ENCODE results near the gene PPFIBP2.

The PPFIBP2 gene

GRCh38 chr11:7606496-7606895 lies 92.7 kb downstream of the PPFIBP2 start:
- DNase-seq (ENCODE audit: extremely low spot score): no peak
- POLR2A ChIA-PET: interaction anchor here (0.7 kb wide), 1 partner anchor 442 kb away, joined by 5 read pairs; no protein-coding TSS in a partner anchor
- TF ChIP-seq CTCF (IDR thresholded peaks at IDR 0.05; ENCODE audit: control extremely low read depth, extremely low read depth, low read depth, missing control alignments): no peak
- CTCF ChIA-PET: interaction anchor here (0.7 to 1.5 kb wide), 6 partner anchors 13 to 95 kb away, joined by 3 to 7 read pairs (median 4); no protein-coding TSS in a partner anchor

- no peak for TF ChIP-seq CTCF (IDR thresholded peaks at IDR 0.05; ENCODE audit: control extremely low read depth, extremely low read depth, low read depth, missing control alignments)
- POLR2A ChIA-PET: no interaction called here
- CTCF ChIA-PET: interaction anchor here (2.5 kb wide), 1 partner anchor 11 kb away, joined by 9 read pairs; no protein-coding TSS in a partner anchor
- no peak for DNase-seq (ENCODE audit: extremely low spot score)
These were observed 95.2 kb downstream of the PPFIBP2 start for GRCh38 chr11:7609015-7609414.

GRCh38 chr11:7609521-7609920 lies 95.7 kb downstream of the PPFIBP2 start:
- ChIA-PET POLR2A (no interaction called here), CTCF (interaction anchor here (2.5 kb wide), 1 partner anchor 11 kb away, joined by 9 read pairs; no protein-coding TSS in a partner anchor)
- no peak for DNase-seq (ENCODE audit: extremely low spot score)
- TF ChIP-seq CTCF (IDR thresholded peaks at IDR 0.05; ENCODE audit: control extremely low read depth, extremely low read depth, low read depth, missing control alignments): no peak

GRCh38 chr11:7610393-7610792 lies 96.6 kb downstream of the PPFIBP2 start:
- no peak for DNase-seq (ENCODE audit: extremely low spot score)
- TF ChIP-seq CTCF (IDR thresholded peaks at IDR 0.05; ENCODE audit: control extremely low read depth, extremely low read depth, low read depth, missing control alignments): no peak
- ChIA-PET POLR2A (no interaction called here), CTCF (interaction anchor here (1.5 to 2.5 kb wide), 2 partner anchors 10 to 55 kb away, joined by 3 to 9 read pairs; no protein-coding TSS in a partner anchor)

- CTCF ChIA-PET: interaction anchor here (1.2 to 2.5 kb wide), 5 partner anchors 9 to 54 kb away, joined by 3 to 9 read pairs (median 7); no protein-coding TSS in a partner anchor
- POLR2A ChIA-PET: no interaction called here
- TF ChIP-seq CTCF (IDR thresholded peaks at IDR 0.05; ENCODE audit: control extremely low read depth, extremely low read depth, low read depth, missing control alignments): no peak
- DNase-seq (ENCODE audit: extremely low spot score): no peak
These were observed 97.6 kb downstream of the PPFIBP2 start for GRCh38 chr11:7611411-7611810.

GRCh38 chr11:7612056-7612660 lies 98.4 kb downstream of the PPFIBP2 start:
- DNase-seq (ENCODE audit: extremely low spot score): no peak
- POLR2A ChIA-PET: no interaction called here
- CTCF ChIA-PET: interaction anchor here (1.2 to 2.0 kb wide), 5 partner anchors 10 to 56 kb away, joined by 3 to 8 read pairs (median 4); no protein-coding TSS in a partner anchor
- no peak for TF ChIP-seq CTCF (IDR thresholded peaks at IDR 0.05; ENCODE audit: control extremely low read depth, extremely low read depth, low read depth, missing control alignments)
